ENCODE results near the gene OR4F15. TPM values are rescaled to one million over a fixed set of nuclear protein-coding genes. Genes with fewer than 3 reads are reported as not detected.
"Not testable (repeated sequence)": the region's sequence is repeated elsewhere in the genome, so short reads cannot be mapped to it uniquely, and the experiment has no call there.

The OR4F15 gene
- total RNA-seq (0.17 TPM in 1 of 2 replicates, not detected in the other), polyA plus RNA-seq (not detected in 2 replicates), polyA minus RNA-seq (ENCODE audit: low replicate concordance) (not detected in 2 replicates)
- polyA plus RNA-seq (2012): not detected in 2 replicates

GRCh38 chr15:101811902-101812301 lies at the start of gene OR4F15:
Gene OR4F15 (plus strand): TSS chr15:101812202. CDS start chr15:101818187, 5,985 bp downstream.
- no peak within 1 kb of the TSS for H2AFZ ChIP-seq (ENCODE audit: low read length)
- no peaks in the 10 kb centered on the region for H4K20me1 ChIP-seq (ENCODE audit: control insufficient read depth, extremely low read depth, insufficient read depth, low read length)
- H3K27me3 ChIP-seq (ENCODE audit: control insufficient read depth, insufficient read depth, low read length): no peaks in the 10 kb centered on the region
- H3K27ac ChIP-seq (ENCODE audit: insufficient read depth, low read length): no peak within 1 kb of the TSS
- H3K36me3 ChIP-seq (ENCODE audit: control insufficient read depth, insufficient read depth, low read length): no peaks in the 10 kb centered on the region
- no peak within 1 kb of the TSS for H3K9ac ChIP-seq (ENCODE audit: insufficient read depth, low read length)
- no peak within 1 kb of the TSS for H3K4me2 ChIP-seq (ENCODE audit: extremely low read depth, insufficient read depth, low read length)
- no peaks in the 10 kb centered on the region for H3K9me3 ChIP-seq (ENCODE audit: control insufficient read depth, insufficient read depth, low read depth, low read length)
- TF ChIP-seq CTCF (conservative IDR thresholded peaks at IDR 0.05 in 1 of 2, IDR thresholded peaks at IDR 0.05 in 1 of 2; ENCODE audit: low read depth in 1 of 2, low read length in 2 of 2): no peak
- no peak for TF ChIP-seq EZH2 (IDR thresholded peaks at IDR 0.05; ENCODE audit: low read length, missing control alignments)
- peaks cover 3% of the 10 kb centered on the region for H3K4me1 ChIP-seq (ENCODE audit: control insufficient read depth, extremely low read depth, insufficient read depth, low read length)
- no peak within 1 kb of the TSS for H3K4me3 ChIP-seq (replicated peaks in 1 of 4; ENCODE audit: control extremely low read depth in 1 of 4, insufficient read depth in 1 of 4, low read depth in 3 of 4, low read length in 4 of 4)
- no peaks in the 10 kb centered on the region for H3K79me2 ChIP-seq (ENCODE audit: control insufficient read depth, insufficient read depth, low read length)
- DNase-seq (ENCODE audit: low read depth in 2 of 2): no peak

- peak in 1 of 2 donors; percentile 7 for DNase-seq (ENCODE audit: low read depth in 2 of 2)
- not testable (repeated sequence) for H3K9ac ChIP-seq (ENCODE audit: insufficient read depth, low read length); H3K79me2 ChIP-seq (ENCODE audit: control insufficient read depth, insufficient read depth, low read length)
These were observed 47.2 kb upstream of the OR4F15 start for GRCh38 chr15:101764669-101765339.

GRCh38 chr15:101765340-101765671 lies 46.7 kb upstream of the OR4F15 start:
- H3K79me2 ChIP-seq (ENCODE audit: control insufficient read depth, insufficient read depth, low read length); DNase-seq (ENCODE audit: low read depth in 2 of 2); H3K4me1 ChIP-seq (ENCODE audit: control insufficient read depth, extremely low read depth, insufficient read depth, low read length): not testable (repeated sequence)

More at GRCh38 chr15:101764669-101765339, 47.2 kb upstream of the OR4F15 start:
- not testable (repeated sequence) for H3K27me3 ChIP-seq (ENCODE audit: control insufficient read depth, insufficient read depth, low read length); H3K36me3 ChIP-seq (ENCODE audit: control insufficient read depth, insufficient read depth, low read length); H3K27ac ChIP-seq (ENCODE audit: insufficient read depth, low read length); H3K4me2 ChIP-seq (ENCODE audit: extremely low read depth, insufficient read depth, low read length); H2AFZ ChIP-seq (ENCODE audit: low read length); H3K4me1 ChIP-seq (ENCODE audit: control insufficient read depth, extremely low read depth, insufficient read depth, low read length); H4K20me1 ChIP-seq (ENCODE audit: control insufficient read depth, extremely low read depth, insufficient read depth, low read length); H3K9me3 ChIP-seq (ENCODE audit: control insufficient read depth, insufficient read depth, low read depth, low read length); H3K4me3 ChIP-seq (replicated peaks in 1 of 4; ENCODE audit: control extremely low read depth in 1 of 4, insufficient read depth in 1 of 4, low read depth in 3 of 4, low read length in 4 of 4)

GRCh38 chr15:101765772-101766456 lies 46.1 kb upstream of the OR4F15 start:
- Histone ChIP-seq H2AFZ (ENCODE audit: low read length) (no peak overlapping the region), H3K4me1 (ENCODE audit: control insufficient read depth, extremely low read depth, insufficient read depth, low read length) (no peaks in the 10 kb centered on the region), H3K36me3 (ENCODE audit: control insufficient read depth, insufficient read depth, low read length) (no peaks in the 10 kb centered on the region), H3K4me2 (ENCODE audit: extremely low read depth, insufficient read depth, low read length) (no peak overlapping the region), H4K20me1 (ENCODE audit: control insufficient read depth, extremely low read depth, insufficient read depth, low read length) (no peaks in the 10 kb centered on the region), H3K27me3 (ENCODE audit: control insufficient read depth, insufficient read depth, low read length) (no peaks in the 10 kb centered on the region), H3K4me3 (replicated peaks in 1 of 4; ENCODE audit: control extremely low read depth in 1 of 4, insufficient read depth in 1 of 4, low read depth in 3 of 4, low read length in 4 of 4) (no peak overlapping the region), H3K9ac (ENCODE audit: insufficient read depth, low read length) (no peak overlapping the region), H3K9me3 (ENCODE audit: control insufficient read depth, insufficient read depth, low read depth, low read length) (no peaks in the 10 kb centered on the region), H3K79me2 (ENCODE audit: control insufficient read depth, insufficient read depth, low read length) (no peaks in the 10 kb centered on the region), H3K27ac (ENCODE audit: insufficient read depth, low read length) (no peak overlapping the region)
- no peak for DNase-seq (ENCODE audit: low read depth in 2 of 2)
- no peak for TF ChIP-seq CTCF (conservative IDR thresholded peaks at IDR 0.05 in 1 of 2, IDR thresholded peaks at IDR 0.05 in 1 of 2; ENCODE audit: low read depth in 1 of 2, low read length in 2 of 2)
- no peak for TF ChIP-seq EZH2 (IDR thresholded peaks at IDR 0.05; ENCODE audit: low read length, missing control alignments)

More at GRCh38 chr15:101765340-101765671, 46.7 kb upstream of the OR4F15 start:
- H3K9me3 ChIP-seq (ENCODE audit: control insufficient read depth, insufficient read depth, low read depth, low read length); H3K27me3 ChIP-seq (ENCODE audit: control insufficient read depth, insufficient read depth, low read length); H3K4me2 ChIP-seq (ENCODE audit: extremely low read depth, insufficient read depth, low read length); H3K27ac ChIP-seq (ENCODE audit: insufficient read depth, low read length); H3K36me3 ChIP-seq (ENCODE audit: control insufficient read depth, insufficient read depth, low read length); H3K4me3 ChIP-seq (replicated peaks in 1 of 4; ENCODE audit: control extremely low read depth in 1 of 4, insufficient read depth in 1 of 4, low read depth in 3 of 4, low read length in 4 of 4); H3K9ac ChIP-seq (ENCODE audit: insufficient read depth, low read length); H2AFZ ChIP-seq (ENCODE audit: low read length); H4K20me1 ChIP-seq (ENCODE audit: control insufficient read depth, extremely low read depth, insufficient read depth, low read length): not testable (repeated sequence)

- not testable (repeated sequence) for H3K27ac ChIP-seq (ENCODE audit: insufficient read depth, low read length); H3K27me3 ChIP-seq (ENCODE audit: control insufficient read depth, insufficient read depth, low read length); H3K4me1 ChIP-seq (ENCODE audit: control insufficient read depth, extremely low read depth, insufficient read depth, low read length); H3K36me3 ChIP-seq (ENCODE audit: control insufficient read depth, insufficient read depth, low read length); H3K79me2 ChIP-seq (ENCODE audit: control insufficient read depth, insufficient read depth, low read length); H4K20me1 ChIP-seq (ENCODE audit: control insufficient read depth, extremely low read depth, insufficient read depth, low read length); H3K9ac ChIP-seq (ENCODE audit: insufficient read depth, low read length); DNase-seq (ENCODE audit: low read depth in 2 of 2); H3K4me3 ChIP-seq (replicated peaks in 1 of 4; ENCODE audit: control extremely low read depth in 1 of 4, insufficient read depth in 1 of 4, low read depth in 3 of 4, low read length in 4 of 4); H2AFZ ChIP-seq (ENCODE audit: low read length); H3K4me2 ChIP-seq (ENCODE audit: extremely low read depth, insufficient read depth, low read length); H3K9me3 ChIP-seq (ENCODE audit: control insufficient read depth, insufficient read depth, low read depth, low read length)
These were observed 44.8 kb upstream of the OR4F15 start for GRCh38 chr15:101767083-101767640.

All from fibroblast of lung (primary cell).